22Rv1 (cell line): ENCODE data around the gene TIMP3.

Source experiments
- CTCF ChIP-seq: fragments of 450-650 bp; IDR thresholded peaks from 2 replicates; pipeline ENCODE4 v1.5.1; 2017; ENCODE audit warnings: mild to moderate bottlenecking
- ZFX ChIP-seq: fragments of 450-650 bp; IDR thresholded peaks from 2 replicates; pipeline ENCODE4 v1.6.1; 2017; ENCODE audit warnings: antibody characterized with exemption, borderline replicate concordance

- TF ChIP-seq CTCF = no peak
- no peak for TF ChIP-seq ZFX
These were observed 102.0 kb downstream of the TIMP3 start for GRCh38 chr22:32903507-32903906.
